GM21390 (cell line): ENCODE results near the gene C5orf15.
"Not testable (repeated sequence)": the region's sequence is repeated elsewhere in the genome, so short reads cannot be mapped to it uniquely, and the experiment has no call there.

ENCODE experiments used
- ATAC-seq: cut with Tn5 transposase; IDR thresholded peaks from one replicate; pipeline ENCODE4 v1.9.1; 2021; ENCODE audit not compliant: unreplicated experiment

The C5orf15 gene

DNA sequence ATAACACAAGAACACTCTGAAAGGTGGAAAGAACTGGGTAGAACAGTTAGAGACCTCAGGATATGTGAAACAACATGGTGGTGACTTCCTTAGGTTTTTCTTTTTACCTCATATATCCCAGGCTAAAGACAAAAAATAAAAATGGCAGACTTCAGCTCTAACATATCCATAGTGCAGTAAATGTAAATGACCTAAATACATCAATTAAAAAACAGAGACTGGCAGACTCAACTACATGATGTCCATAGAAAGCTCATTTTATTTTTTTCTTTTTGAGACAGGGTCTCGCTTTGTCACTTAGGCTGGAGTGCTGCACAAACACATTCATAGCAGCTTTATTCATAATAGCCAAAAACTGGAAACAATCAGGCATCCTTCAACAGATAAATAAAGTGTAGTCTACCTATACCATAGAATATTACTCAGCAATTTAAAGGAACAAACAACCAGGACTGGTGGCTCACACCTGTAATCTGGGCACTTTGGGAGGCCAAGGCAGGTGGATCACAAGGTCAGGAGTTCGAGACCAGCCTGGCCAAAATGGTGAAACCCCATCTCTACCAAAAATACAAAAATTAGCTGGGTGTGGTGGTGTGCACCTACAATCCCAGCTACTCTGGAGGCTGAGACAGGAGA, 4.8 kb downstream of the C5orf15 start:
- ATAC-seq: no peak

GRCh38 chr5:133962801-133963476, 5.5 kb downstream of the C5orf15 start:
- ATAC-seq: no peak

GRCh38 chr5:133962131-133962530, 6.3 kb downstream of the C5orf15 start:
- no peak for ATAC-seq

DNA sequence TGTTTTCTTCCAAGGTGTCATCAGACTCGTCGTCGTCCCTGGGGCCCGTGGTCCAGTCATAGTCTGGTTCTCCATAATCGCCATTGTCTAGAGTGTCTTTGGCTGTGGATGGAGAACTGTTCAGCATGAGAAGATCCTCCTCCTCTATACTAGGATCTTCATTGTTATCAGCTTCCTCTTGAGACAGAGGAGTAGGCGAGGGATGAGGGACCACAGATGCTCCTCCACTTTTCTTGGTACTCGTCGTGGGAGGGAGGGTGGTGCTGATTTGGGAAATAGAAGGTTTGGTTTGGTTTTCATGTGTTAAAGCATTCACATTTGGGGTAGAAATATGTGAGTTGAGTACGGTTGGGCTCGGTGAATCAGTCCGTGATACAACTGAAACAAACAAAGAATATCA, 8.8 kb downstream of the C5orf15 start:
- no peak for ATAC-seq

DNA sequence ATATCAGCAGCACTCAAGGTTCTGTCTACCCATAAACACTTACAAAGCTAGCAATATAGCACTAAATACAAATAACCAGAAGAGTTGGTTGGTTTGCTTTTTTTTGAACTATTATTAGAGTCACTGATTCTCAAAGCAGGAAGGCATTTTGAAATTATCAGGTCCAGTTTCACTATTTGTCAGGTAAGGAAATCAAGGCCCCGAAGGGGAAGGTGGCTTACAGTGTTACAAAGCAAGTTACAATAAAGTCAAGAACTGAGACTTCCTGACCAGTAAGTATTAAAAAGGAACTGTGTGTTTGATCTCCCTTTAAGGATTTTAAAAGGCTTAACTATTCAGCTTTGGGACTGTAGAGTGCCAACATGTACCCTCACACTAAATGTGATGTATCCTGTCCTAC, 10.8 kb downstream of the C5orf15 start:
- peak; percentile 82 for ATAC-seq

- ATAC-seq: no peak
Observed at GRCh38 chr5:133957080-133957479, 11.3 kb downstream of the C5orf15 start.

- not testable (repeated sequence) for ATAC-seq
Observed at GRCh38 chr5:133956196-133956595, 12.2 kb downstream of the C5orf15 start.

- no peak for ATAC-seq
Observed at GRCh38 chr5:133953568-133954145, 14.8 kb downstream of the C5orf15 start.

- no peak for ATAC-seq
Observed at GRCh38 chr5:133952729-133953567, 15.5 kb downstream of the C5orf15 start.

- ATAC-seq: no peak
Observed at GRCh38 chr5:133950821-133951612, 17.4 kb downstream of the C5orf15 start.

- ATAC-seq: no peak
Observed at GRCh38 chr5:133948721-133949120, 19.7 kb downstream of the C5orf15 start.

DNA sequence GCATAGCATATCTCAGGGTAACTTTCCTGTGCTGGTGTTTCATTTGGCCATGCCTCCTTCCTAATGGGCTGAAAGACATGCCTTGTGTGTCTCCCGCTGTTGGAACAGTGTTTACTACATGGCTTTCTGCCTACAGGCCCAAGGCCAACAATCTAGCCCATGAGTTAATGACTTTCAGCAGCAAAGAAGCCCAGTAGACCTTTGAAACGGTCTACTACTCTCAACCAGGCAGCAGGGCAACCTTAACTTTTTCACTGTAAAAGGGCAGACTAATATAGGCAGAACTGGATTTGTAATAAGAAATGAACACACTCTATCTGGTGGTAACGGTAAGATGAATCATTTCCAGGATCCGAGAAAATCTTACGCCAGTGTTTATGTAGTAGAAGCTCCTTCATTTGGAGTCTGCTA, 21.0 kb downstream of the C5orf15 start:
- no peak for ATAC-seq

DNA sequence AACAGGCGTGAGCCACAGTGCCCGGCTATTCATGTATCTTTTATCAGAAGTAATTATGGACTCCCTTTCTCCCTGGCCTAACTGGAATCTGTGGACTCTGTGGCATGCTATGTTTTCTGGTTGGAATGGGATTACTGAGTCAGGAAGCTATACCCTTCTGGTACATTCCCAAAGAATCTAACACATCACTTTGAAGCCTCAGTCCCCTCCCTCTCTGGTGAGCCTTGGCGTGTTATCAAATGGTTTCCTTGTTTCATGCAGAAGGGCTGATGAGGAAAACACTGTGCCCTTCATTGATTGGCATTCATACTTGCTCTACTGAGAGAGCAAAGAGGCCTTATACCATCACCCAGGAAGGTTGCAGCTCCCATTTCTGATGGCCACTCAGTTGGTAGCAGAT, 22.9 kb downstream of the C5orf15 start:
- ATAC-seq: no peak

GRCh38 chr5:133944263-133945185, 23.9 kb downstream of the C5orf15 start:
- ATAC-seq: peak; percentile 64

- no peak for ATAC-seq
Observed at GRCh38 chr5:133943475-133943817, 25.0 kb downstream of the C5orf15 start.

- no peak for ATAC-seq
Observed at GRCh38 chr5:133942614-133943474, 25.6 kb downstream of the C5orf15 start.

GRCh38 chr5:133941456-133942196, 26.8 kb downstream of the C5orf15 start:
- no peak for ATAC-seq

DNA sequence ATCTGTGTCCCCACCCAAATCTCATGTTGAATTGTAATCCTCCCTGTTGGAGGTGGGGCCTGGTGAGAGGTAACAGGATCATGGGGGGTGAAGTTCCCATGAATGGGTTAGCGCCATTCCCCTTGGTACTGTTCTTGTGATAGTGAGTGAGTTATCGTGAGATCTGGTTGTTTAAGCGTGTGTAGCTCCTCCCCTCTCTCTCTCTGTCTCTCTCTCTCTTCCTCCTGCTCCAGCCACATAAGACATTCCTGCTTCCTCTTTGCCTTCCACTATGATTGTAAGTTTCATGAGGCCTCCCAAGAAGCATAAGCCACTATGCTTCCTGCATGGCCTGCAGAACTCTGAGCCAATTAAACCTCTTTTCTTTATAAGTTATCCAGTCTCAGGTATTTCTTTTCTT, 28.8 kb downstream of the C5orf15 start:
- ATAC-seq: no peak
